GM13976 (cell line): ENCODE results near the gene AGBL2.

Experiments
- DNase-seq: peaks from one replicate; pipeline ENCODE4 v3.0.0; 2012; ENCODE audit warnings: low spot score
- CTCF ChIP-seq: IDR thresholded peaks from 2 replicates; pipeline ENCODE4 v1.5.1; 2012; ENCODE audit warnings: borderline replicate concordance, mild to moderate bottlenecking; ENCODE audit not compliant: insufficient read depth; ENCODE audit errors: extremely low read depth, missing control alignments, control extremely low read depth
- in situ Hi-C: fragments of 300-500 bp; cut with MboI; formaldehyde crosslinking; loops from one replicate; pipeline ENCODE4 v1.12.0; 2022; ENCODE audit warnings: low sequenced_read_pairs, mixed read lengths, inconsistent platforms; ENCODE audit not compliant: unreplicated experiment

AGBL2 gene

GRCh38 chr11:47616726-47617416 is 98.3 kb downstream of the AGBL2 start:
- peak; percentile 74 for TF ChIP-seq CTCF
- DNase-seq, result peak; percentile 55
- in situ Hi-C loops, result no loop called here

GRCh38 chr11:47615249-47615648 is 99.9 kb downstream of the AGBL2 start:
- no peak for TF ChIP-seq CTCF
- in situ Hi-C loops, result no loop called here
- DNase-seq, result no peak

- no peak for TF ChIP-seq CTCF
Observed at GRCh38 chr11:47611348-47611794, 103.8 kb downstream of the AGBL2 start.

DNA sequence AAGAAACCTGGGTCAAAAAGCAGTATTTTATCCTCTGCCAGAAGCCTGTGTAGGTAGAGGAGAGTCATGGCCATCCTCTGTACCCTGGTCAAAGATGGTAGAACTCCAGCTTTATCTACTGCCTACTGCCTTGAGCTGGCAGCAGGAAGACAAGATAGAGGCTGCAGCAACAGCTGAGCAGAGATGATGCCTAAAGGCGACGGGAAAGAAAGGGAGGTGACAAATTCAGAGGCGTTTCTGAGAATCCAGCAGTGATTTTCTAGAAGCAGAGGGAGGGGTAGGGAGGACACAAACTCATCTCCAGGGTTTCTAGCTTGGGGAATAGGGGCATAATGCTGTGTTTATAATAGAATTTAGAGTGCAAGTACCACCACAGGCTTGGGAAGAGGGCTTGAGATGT is 105.5 kb downstream of the AGBL2 start:
- in situ Hi-C loops, result no loop called here
- no peak for DNase-seq
- no peak for TF ChIP-seq CTCF

More at GRCh38 chr11:47611348-47611794, 103.8 kb downstream of the AGBL2 start:
- in situ Hi-C loops, result no loop called here
- DNase-seq, result no peak
